Trophoblast cell (in vitro differentiated cells and primary cell): ENCODE results near the gene DUSP5.

Experiments
- DNase-seq, 2 donors: peaks; one replicate each; pipeline ENCODE4 v3.0.0-alpha.2; 2016
- H2AFZ ChIP-seq: 2 replicates; pipeline ENCODE4 v1.6.1; 2013; ENCODE audit warnings: low read length, moderate library complexity, mild to moderate bottlenecking; ENCODE audit not compliant: insufficient read depth, poor library complexity
- H2AK5ac ChIP-seq: 2 replicates; pipeline ENCODE4 v1.6.1; 2013; ENCODE audit warnings: mild to moderate bottlenecking, low read length
- H2BK120ac ChIP-seq: 2 replicates; pipeline ENCODE4 v1.6.1; 2013; ENCODE audit warnings: low read length, mild to moderate bottlenecking, moderate library complexity; ENCODE audit not compliant: insufficient read depth, poor library complexity
- H2BK12ac ChIP-seq: 2 replicates; pipeline ENCODE4 v1.6.1; 2013; ENCODE audit warnings: mild to moderate bottlenecking, low read length, moderate library complexity
- H2BK5ac ChIP-seq: 2 replicates; pipeline ENCODE4 v1.6.1; 2013; ENCODE audit warnings: low read length, low read depth, moderate library complexity, mild to moderate bottlenecking; ENCODE audit not compliant: poor library complexity
- H3K14ac ChIP-seq: 2 replicates; pipeline ENCODE4 v1.6.1; 2013; ENCODE audit warnings: mild to moderate bottlenecking, low read length
- H3K18ac ChIP-seq: 2 replicates; pipeline ENCODE4 v1.6.1; 2013; ENCODE audit warnings: mild to moderate bottlenecking, low read length
- H3K23ac ChIP-seq: 2 replicates; pipeline ENCODE4 v1.6.1; 2013; ENCODE audit warnings: low read length
- H3K27ac ChIP-seq: 2 replicates; pipeline ENCODE4 v1.5.1; 2013; ENCODE audit warnings: low read depth, mild to moderate bottlenecking, inconsistent platforms, low read length, moderate library complexity
- H3K27me3 ChIP-seq: 2 replicates; pipeline ENCODE4 v1.6.1; 2013; ENCODE audit warnings: inconsistent platforms, mild to moderate bottlenecking, low read length, moderate library complexity; ENCODE audit not compliant: insufficient read depth
- H3K36me3 ChIP-seq, 2 experiments: 1 replicate in 1 of 2; 2 replicates in 1 of 2; pipeline ENCODE4 v1.6.1; 2013; ENCODE audit warnings: low read length in 2 of 2, mild to moderate bottlenecking in 2 of 2, moderate library complexity in 1 of 2; ENCODE audit not compliant: insufficient read depth in 2 of 2, control insufficient read depth in 1 of 2
- H3K4ac ChIP-seq: 2 replicates; pipeline ENCODE4 v1.6.1; 2013; ENCODE audit warnings: low read depth, mild to moderate bottlenecking, low read length, moderate library complexity
- H3K4me1 ChIP-seq, 2 experiments: 1 replicate in 1 of 2; 2 replicates in 1 of 2; pipeline ENCODE4 v1.6.1; 2013; ENCODE audit warnings: low read length in 2 of 2, mild to moderate bottlenecking in 2 of 2, moderate library complexity in 1 of 2; ENCODE audit not compliant: insufficient read depth in 2 of 2, control insufficient read depth in 1 of 2
- H3K4me2 ChIP-seq: 2 replicates; pipeline ENCODE4 v1.6.1; 2013; ENCODE audit warnings: inconsistent platforms, mild to moderate bottlenecking, low read length, moderate library complexity
- H3K4me3 ChIP-seq: 2 replicates; pipeline ENCODE4 v1.5.1; 2013; ENCODE audit warnings: mild to moderate bottlenecking, low read depth, low read length, inconsistent platforms
- H3K79me1 ChIP-seq: one replicate; pipeline ENCODE4 v1.6.1; 2013; ENCODE audit warnings: low read length
- H3K79me2 ChIP-seq: 2 replicates; pipeline ENCODE4 v1.6.1; 2013; ENCODE audit warnings: low read length, mild to moderate bottlenecking; ENCODE audit not compliant: control insufficient read depth, insufficient read depth, poor library complexity
- H3K9ac ChIP-seq: 2 replicates; pipeline ENCODE4 v1.6.1; 2013; ENCODE audit warnings: mild to moderate bottlenecking, low read length
- H3K9me3 ChIP-seq: 2 replicates; pipeline ENCODE4 v1.6.1; 2013; ENCODE audit warnings: low read depth, mild to moderate bottlenecking, control low read depth, inconsistent platforms, low read length; ENCODE audit not compliant: insufficient read depth
- H4K12ac ChIP-seq: 2 replicates; pipeline ENCODE4 v1.6.1; 2013; ENCODE audit warnings: low read depth, mild to moderate bottlenecking, low read length, moderate library complexity
- H4K8ac ChIP-seq: 2 replicates; pipeline ENCODE4 v1.6.1; 2013; ENCODE audit warnings: low read depth, mild to moderate bottlenecking, low read length, moderate library complexity
- H4K91ac ChIP-seq: one replicate; pipeline ENCODE4 v1.6.1; 2013; ENCODE audit warnings: low read depth, mild to moderate bottlenecking, low read length, moderate library complexity
- WGBS: extraction: QIAGEN DNeasy Blood & Tissue Kit; methylation state at CpG from one replicate; pipeline ENCODE4 v1.1.7; 2013; ENCODE audit warnings: missing lambda C conversion rate; ENCODE audit not compliant: insufficient read length, insufficient coverage; ENCODE audit errors: extremely low coverage; 5-methylcytosine and 5-hydroxymethylcytosine counted together

DUSP5 gene

DNA sequence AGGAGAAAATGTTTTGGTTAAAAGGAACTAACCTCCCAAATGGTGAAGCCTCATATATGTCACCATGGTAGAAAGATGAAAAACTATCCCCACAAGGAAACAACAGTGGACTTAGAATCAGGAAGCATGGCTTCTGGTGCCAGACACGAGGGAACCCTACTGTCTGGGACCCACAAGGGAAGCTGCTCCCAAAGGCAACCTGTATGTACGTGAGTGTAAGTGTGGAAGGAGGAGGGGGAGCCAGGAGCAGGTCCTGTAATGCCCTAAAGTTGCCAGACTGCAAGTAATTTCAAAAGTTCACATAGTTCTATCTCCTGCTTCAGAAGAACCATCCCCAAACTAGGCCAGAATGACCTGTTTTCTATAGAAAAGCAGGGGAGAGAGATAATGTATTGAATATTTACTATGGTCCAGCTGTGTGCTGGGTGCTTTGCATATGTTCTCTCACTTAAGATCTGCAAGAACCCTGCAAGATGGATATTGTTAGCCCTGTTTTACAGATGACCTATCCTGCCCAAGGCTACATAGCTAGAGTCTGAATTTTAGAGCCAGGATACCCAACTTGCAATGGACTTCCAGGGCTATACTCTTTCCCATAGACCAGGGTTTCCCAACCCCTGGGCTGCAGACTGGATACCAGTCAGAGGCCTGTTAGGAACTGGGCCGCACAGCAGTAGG is 19.2 kb downstream of the DUSP5 start:
- H4K91ac ChIP-seq, result no peak overlapping the region
- H4K8ac ChIP-seq, result no peak overlapping the region
- no peak overlapping the region for H2AK5ac ChIP-seq
- H3K4me2 ChIP-seq, result no peak overlapping the region
- no peak overlapping the region for H3K4me3 ChIP-seq
- no peak overlapping the region for H3K4ac ChIP-seq
- H2BK5ac ChIP-seq, result no peak overlapping the region
- H3K23ac ChIP-seq, result no peak overlapping the region
- no CpG with 5 or more reads among the region's 3 CpGs for WGBS
- H3K36me3 ChIP-seq, result peaks cover 3 to 10% of the 10 kb centered on the region in 2 experiments
- no peak overlapping the region for H4K12ac ChIP-seq
- no peak overlapping the region for H3K14ac ChIP-seq
- no peak overlapping the region for H2BK120ac ChIP-seq
- no peak overlapping the region for H3K27ac ChIP-seq
- no peaks in the 10 kb centered on the region for H3K27me3 ChIP-seq
- no peaks in the 10 kb centered on the region for H3K79me2 ChIP-seq
- no peaks in the 10 kb centered on the region for H3K4me1 ChIP-seq
- H3K9me3 ChIP-seq, result peaks cover 2% of the 10 kb centered on the region
- no peak overlapping the region for H3K9ac ChIP-seq
- H3K18ac ChIP-seq, result no peak overlapping the region
- no peak overlapping the region for H2BK12ac ChIP-seq
- H3K79me1 ChIP-seq, result no peaks in the 10 kb centered on the region
- DNase-seq, result no peak
- H2AFZ ChIP-seq, result no peak overlapping the region

DNA sequence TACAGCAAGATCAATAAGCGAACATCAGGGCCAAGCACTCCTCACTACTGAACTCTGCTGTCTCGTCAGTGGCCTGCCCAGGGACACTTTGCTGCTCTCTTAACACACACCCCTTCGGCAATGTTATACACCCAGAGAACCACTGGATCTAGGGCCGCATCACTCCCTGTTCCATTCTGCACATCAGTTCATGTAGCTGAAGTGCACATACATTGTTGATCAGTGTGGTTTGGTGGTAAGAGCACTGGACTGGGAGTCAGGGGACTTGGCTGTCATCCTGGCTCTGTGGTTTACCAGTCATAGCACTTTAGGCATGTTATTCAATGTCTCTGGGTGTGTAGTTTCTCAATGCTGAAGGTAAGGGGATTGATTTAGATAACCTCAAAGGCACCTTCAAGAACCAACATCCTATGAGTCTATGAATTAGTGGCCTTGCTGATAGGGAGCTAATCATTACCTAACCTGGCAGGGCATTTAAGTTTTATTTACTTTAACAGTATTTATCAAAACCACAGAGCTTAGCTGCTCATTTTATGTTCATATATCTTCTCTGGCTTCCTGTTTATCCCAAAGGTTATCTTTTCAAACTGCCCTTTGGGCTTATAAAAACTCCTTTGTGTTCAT is 24.8 kb downstream of the DUSP5 start:
- no peak overlapping the region for H4K8ac ChIP-seq
- peaks cover under 1 to 5% of the 10 kb centered on the region in 2 experiments for H3K4me1 ChIP-seq
- H4K12ac ChIP-seq, result no peak overlapping the region
- H3K9ac ChIP-seq, result no peak overlapping the region
- DNase-seq, result no peak
- no peak overlapping the region for H3K14ac ChIP-seq
- H3K4ac ChIP-seq, result no peak overlapping the region
- no peaks in the 10 kb centered on the region for H3K79me2 ChIP-seq
- no peaks in the 10 kb centered on the region for H3K79me1 ChIP-seq
- no peak overlapping the region for H4K91ac ChIP-seq
- WGBS, result no CpG with 5 or more reads among the region's 4 CpGs
- no peaks in the 10 kb centered on the region for H3K36me3 ChIP-seq
- H3K18ac ChIP-seq, result no peak overlapping the region
- H2BK12ac ChIP-seq, result no peak overlapping the region
- no peak overlapping the region for H3K27ac ChIP-seq
- H3K4me2 ChIP-seq, result no peak overlapping the region
- H3K4me3 ChIP-seq, result no peak overlapping the region
- H2BK120ac ChIP-seq, result no peak overlapping the region
- no peak overlapping the region for H2BK5ac ChIP-seq
- H2AK5ac ChIP-seq, result no peak overlapping the region
- no peaks in the 10 kb centered on the region for H3K9me3 ChIP-seq
- no peak overlapping the region for H3K23ac ChIP-seq
- no peaks in the 10 kb centered on the region for H3K27me3 ChIP-seq
- no peak overlapping the region for H2AFZ ChIP-seq

DNA sequence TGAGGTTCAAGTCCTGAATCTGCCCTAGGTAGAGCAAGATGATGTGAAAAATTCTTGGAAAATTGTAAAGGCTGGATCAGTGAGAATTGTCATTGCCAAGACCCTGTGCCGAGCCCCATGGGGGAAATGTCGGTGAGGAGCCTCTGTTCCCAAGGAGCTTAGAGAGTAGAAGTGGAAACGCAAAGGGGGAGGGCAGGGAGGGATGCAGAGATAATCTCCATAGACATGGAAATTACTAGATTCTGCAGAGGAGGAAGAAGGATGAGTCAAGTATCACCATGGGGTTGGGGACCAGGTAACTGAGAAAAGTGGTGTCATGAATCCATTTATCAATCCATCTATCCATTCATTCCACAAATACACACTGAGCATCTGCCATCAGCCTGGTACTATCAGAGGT is 26.0 kb downstream of the DUSP5 start:
- H4K8ac ChIP-seq, result no peak overlapping the region
- H3K27ac ChIP-seq, result no peak overlapping the region
- no peak overlapping the region for H2BK5ac ChIP-seq
- H3K9ac ChIP-seq, result no peak overlapping the region
- H3K79me1 ChIP-seq, result no peaks in the 10 kb centered on the region
- H3K79me2 ChIP-seq, result no peaks in the 10 kb centered on the region
- no peak overlapping the region for H3K4me2 ChIP-seq
- no peak overlapping the region for H4K91ac ChIP-seq
- no peak overlapping the region for H3K4ac ChIP-seq
- H2AK5ac ChIP-seq, result no peak overlapping the region
- H3K4me3 ChIP-seq, result no peak overlapping the region
- H3K9me3 ChIP-seq, result no peaks in the 10 kb centered on the region
- H2BK120ac ChIP-seq, result no peak overlapping the region
- no peak overlapping the region for H2AFZ ChIP-seq
- H3K4me1 ChIP-seq, result peaks cover 8 to 14% of the 10 kb centered on the region in 2 experiments
- no peaks in the 10 kb centered on the region for H3K36me3 ChIP-seq
- H3K18ac ChIP-seq, result no peak overlapping the region
- no peak for DNase-seq
- H4K12ac ChIP-seq, result no peak overlapping the region
- no peak overlapping the region for H3K23ac ChIP-seq
- H3K27me3 ChIP-seq, result no peaks in the 10 kb centered on the region
- H3K14ac ChIP-seq, result no peak overlapping the region
- no peak overlapping the region for H2BK12ac ChIP-seq
- no CpG with 5 or more reads among the region's 3 CpGs for WGBS

DNA sequence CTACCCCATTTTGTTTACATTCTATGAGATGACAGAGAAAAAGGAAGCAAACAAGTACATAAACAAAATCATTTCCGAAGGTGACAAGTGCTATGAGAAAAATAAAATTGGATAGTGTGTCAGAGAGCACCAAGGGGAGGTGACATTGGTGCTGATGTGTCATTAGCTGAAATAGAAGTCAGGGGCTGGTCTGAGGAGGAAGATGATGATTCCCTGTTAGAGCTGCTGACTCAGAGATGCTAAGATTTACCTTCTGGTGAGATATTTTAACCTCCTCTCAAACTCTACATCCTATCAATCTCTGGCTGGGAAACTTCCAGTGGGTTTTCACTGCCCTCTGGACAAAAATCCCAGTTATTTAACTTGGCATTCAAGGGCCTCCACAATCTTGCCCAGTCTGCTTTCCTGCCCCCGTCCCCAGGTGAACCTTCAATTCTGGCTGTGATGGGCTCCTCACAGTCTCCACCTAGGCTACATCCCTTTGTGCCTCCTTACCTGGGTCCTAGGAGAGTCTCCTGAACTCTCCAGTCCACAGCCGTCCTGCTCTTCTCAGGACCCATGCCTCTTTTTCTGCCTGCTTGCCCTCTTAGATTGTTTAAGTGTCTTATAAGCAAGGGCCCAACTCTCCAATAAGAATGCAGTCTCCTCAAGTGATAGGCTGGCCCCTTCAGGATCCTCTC is 26.6 kb downstream of the DUSP5 start:
- H4K12ac ChIP-seq, result no peak overlapping the region
- no peak overlapping the region for H3K4me3 ChIP-seq
- no peak overlapping the region for H2BK5ac ChIP-seq
- no CpG with 5 or more reads among the region's 3 CpGs for WGBS
- no peak overlapping the region for H2BK12ac ChIP-seq
- H3K79me2 ChIP-seq, result no peaks in the 10 kb centered on the region
- no peak for DNase-seq
- H2AK5ac ChIP-seq, result no peak overlapping the region
- no peak overlapping the region for H3K14ac ChIP-seq
- H2BK120ac ChIP-seq, result no peak overlapping the region
- H3K4me1 ChIP-seq, result peaks cover 8 to 14% of the 10 kb centered on the region in 2 experiments
- no peak overlapping the region for H3K23ac ChIP-seq
- no peaks in the 10 kb centered on the region for H3K79me1 ChIP-seq
- no peak overlapping the region for H4K91ac ChIP-seq
- no peaks in the 10 kb centered on the region for H3K27me3 ChIP-seq
- H3K9ac ChIP-seq, result no peak overlapping the region
- no peak overlapping the region for H4K8ac ChIP-seq
- H3K4ac ChIP-seq, result no peak overlapping the region
- H3K9me3 ChIP-seq, result no peaks in the 10 kb centered on the region
- no peak overlapping the region for H3K18ac ChIP-seq
- H3K27ac ChIP-seq, result no peak overlapping the region
- no peaks in the 10 kb centered on the region for H3K36me3 ChIP-seq
- no peak overlapping the region for H2AFZ ChIP-seq
- no peak overlapping the region for H3K4me2 ChIP-seq
